Tibial nerve (tissue), 4 donors: Measurements from ENCODE around the gene TBC1D20.

ENCODE experiments used
- CTCF ChIP-seq, 5 experiments: fragments of 200-600 bp in 3 of 5; fragments of 450-650 bp in 2 of 5; sonication (generic) in 3 of 5; IDR thresholded peaks; one replicate each; pipeline ENCODE4 v1.5.1; 2016 to 2019; ENCODE audit warnings: antibody characterized with exemption in 5 of 5, mild to moderate bottlenecking in 3 of 5, moderate library complexity in 2 of 5
- EP300 ChIP-seq, 2 donors: sonication (generic); formaldehyde crosslinking; IDR thresholded peaks; one replicate each; pipeline ENCODE4 v1.6.1; 2017; ENCODE audit warnings: antibody characterized with exemption in 2 of 2, mild to moderate bottlenecking in 1 of 2
- POLR2A ChIP-seq, 2 donors: fragments of 450-650 bp; IDR thresholded peaks; one replicate each; pipeline ENCODE4 v1.6.1; 2017; ENCODE audit warnings: antibody characterized with exemption in 2 of 2, mild to moderate bottlenecking in 2 of 2, moderate library complexity in 2 of 2

GRCh38 chr20:481167-481566 is 18.8 kb upstream of the TBC1D20 start:
- TF ChIP-seq CTCF (IDR thresholded peaks at IDR 0.05), result no peak
- no peak for TF ChIP-seq EP300 (IDR thresholded peaks at IDR 0.05)
- no peak for TF ChIP-seq POLR2A (IDR thresholded peaks at IDR 0.05)
